Sigmoid colon (tissue), 4 donors: Measurements from ENCODE around the gene CD99L2.

ENCODE experiments used
- EP300 ChIP-seq, 4 donors: sonication (generic); formaldehyde crosslinking; IDR thresholded peaks; one replicate each; pipeline ENCODE4 v1.6.1; 2017; ENCODE audit warnings: antibody characterized with exemption in 4 of 4
- TF ChIP-seq, protein P1 (sequence below), 4 experiments: fragments of 450-650 bp in 3 of 4; fragments of 200-600 bp in 1 of 4; IDR thresholded peaks; one replicate each; pipeline ENCODE4 v1.5.1; 2016 to 2019; ENCODE audit warnings: antibody characterized with exemption in 4 of 4, mild to moderate bottlenecking in 3 of 4, moderate library complexity in 2 of 4

DNA sequence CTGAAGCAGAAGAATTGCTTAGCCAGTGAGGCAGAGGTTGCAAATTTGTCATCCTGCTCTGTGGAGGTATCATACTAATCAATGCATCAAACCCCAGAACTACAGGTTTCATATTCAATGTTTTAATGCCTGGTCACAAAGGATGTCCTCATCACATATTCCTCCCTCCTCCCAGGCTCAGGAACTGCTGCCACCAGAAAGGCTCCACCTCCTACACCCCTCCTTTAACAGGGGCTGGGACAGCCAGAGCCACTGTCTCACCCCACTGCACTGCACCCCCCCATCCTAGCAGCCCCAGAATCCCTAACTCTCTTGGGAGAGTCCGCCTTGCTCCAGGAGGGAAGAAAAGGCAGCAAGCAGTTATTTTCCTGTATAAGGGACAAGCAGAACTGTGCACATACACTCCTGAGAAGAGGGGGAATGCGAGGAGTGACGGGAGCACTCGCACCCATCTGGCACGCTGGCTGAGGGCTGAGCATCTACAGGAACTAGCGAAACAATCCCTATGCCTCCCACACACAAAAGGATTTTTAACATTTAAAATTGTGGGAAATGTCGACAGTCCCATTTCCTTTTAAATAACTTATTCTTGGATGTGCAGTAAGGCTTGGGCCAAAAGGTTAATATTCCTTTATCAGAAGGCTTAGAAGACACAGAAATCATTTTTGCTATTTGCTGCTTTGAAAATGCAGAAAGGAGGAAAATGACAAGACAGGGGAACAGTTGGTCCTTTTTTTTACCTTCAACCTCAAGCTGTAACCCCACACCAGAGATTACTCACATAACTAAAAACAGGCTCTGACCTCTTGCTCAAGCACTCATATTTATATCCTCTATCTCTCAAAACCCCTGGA, 27.8 kb downstream of the CD99L2 start:
- TF ChIP-seq, protein P1, sequence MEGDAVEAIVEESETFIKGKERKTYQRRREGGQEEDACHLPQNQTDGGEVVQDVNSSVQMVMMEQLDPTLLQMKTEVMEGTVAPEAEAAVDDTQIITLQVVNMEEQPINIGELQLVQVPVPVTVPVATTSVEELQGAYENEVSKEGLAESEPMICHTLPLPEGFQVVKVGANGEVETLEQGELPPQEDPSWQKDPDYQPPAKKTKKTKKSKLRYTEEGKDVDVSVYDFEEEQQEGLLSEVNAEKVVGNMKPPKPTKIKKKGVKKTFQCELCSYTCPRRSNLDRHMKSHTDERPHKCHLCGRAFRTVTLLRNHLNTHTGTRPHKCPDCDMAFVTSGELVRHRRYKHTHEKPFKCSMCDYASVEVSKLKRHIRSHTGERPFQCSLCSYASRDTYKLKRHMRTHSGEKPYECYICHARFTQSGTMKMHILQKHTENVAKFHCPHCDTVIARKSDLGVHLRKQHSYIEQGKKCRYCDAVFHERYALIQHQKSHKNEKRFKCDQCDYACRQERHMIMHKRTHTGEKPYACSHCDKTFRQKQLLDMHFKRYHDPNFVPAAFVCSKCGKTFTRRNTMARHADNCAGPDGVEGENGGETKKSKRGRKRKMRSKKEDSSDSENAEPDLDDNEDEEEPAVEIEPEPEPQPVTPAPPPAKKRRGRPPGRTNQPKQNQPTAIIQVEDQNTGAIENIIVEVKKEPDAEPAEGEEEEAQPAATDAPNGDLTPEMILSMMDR (IDR thresholded peaks at IDR 0.05): no peak
- TF ChIP-seq EP300 (IDR thresholded peaks at IDR 0.05): no peak
